HepG2 (cell line): ENCODE measurements around the gene THBS2. TPM values are rescaled to one million over a fixed set of nuclear protein-coding genes. Genes with fewer than 3 reads are reported as not detected.

Source experiments
- AGO1 ChIP-seq: fragments of 200-400 bp; formaldehyde crosslinking; IDR thresholded peaks from 2 replicates; pipeline ENCODE4 v1.6.1; 2017; ENCODE audit warnings: mild to moderate bottlenecking, low read depth, low read length, moderate library complexity; ENCODE audit not compliant: poor library complexity, severe bottlenecking
- BORCS8-MEF2B ChIP-seq: sonication (generic); formaldehyde crosslinking; IDR thresholded peaks from 2 replicates; pipeline ENCODE4 v1.8.0; 2022; ENCODE audit warnings: mild to moderate bottlenecking, missing genetic modification reagents
- GATAD2A ChIP-seq: IDR thresholded peaks from 2 replicates; pipeline ENCODE4 v1.6.1; 2016
- NR2F1 ChIP-seq, 2 experiments: fragments of 450-650 bp in 1 of 2; formaldehyde crosslinking in 1 of 2; IDR thresholded peaks; 2 replicates each; pipeline versions ENCODE4 v1.5.0 to v1.6.1; 2016 to 2020; ENCODE audit warnings: mild to moderate bottlenecking in 1 of 2, missing compliant biosample characterization in 1 of 2, missing genetic modification reagents in 1 of 2, moderate library complexity in 1 of 2
- SCMH1 ChIP-seq: sonication (generic); formaldehyde crosslinking; IDR thresholded peaks from 2 replicates; pipeline ENCODE4 v1.9.0; 2021; ENCODE audit warnings: missing genetic modification reagents, mild to moderate bottlenecking, borderline replicate concordance
- SNRNP70 ChIP-seq: fragments of 200-400 bp; formaldehyde crosslinking; IDR thresholded peaks from 2 replicates; pipeline ENCODE4 v1.6.1; 2017; ENCODE audit warnings: mild to moderate bottlenecking, low read depth, low read length, moderate library complexity
- SRY ChIP-seq: sonication (generic); formaldehyde crosslinking; IDR thresholded peaks from 2 replicates; pipeline ENCODE4 v1.8.0; 2022; ENCODE audit warnings: mild to moderate bottlenecking, missing genetic modification reagents
- XBP1 ChIP-seq: sonication (generic); formaldehyde crosslinking; IDR thresholded peaks from 2 replicates; pipeline ENCODE4 v1.5.0; 2020; ENCODE audit warnings: missing genetic modification reagents
- ZFP41 ChIP-seq: sonication (generic); formaldehyde crosslinking; IDR thresholded peaks from 2 replicates; pipeline ENCODE4 v1.4.0; 2020; ENCODE audit warnings: mild to moderate bottlenecking, missing genetic modification reagents, borderline replicate concordance
- ZIK1 ChIP-seq: sonication (generic); formaldehyde crosslinking; IDR thresholded peaks from 2 replicates; pipeline ENCODE4 v1.5.0; 2020; ENCODE audit warnings: mild to moderate bottlenecking, low read depth, missing genetic modification reagents, borderline replicate concordance
- ZMYM4 ChIP-seq: sonication (generic); formaldehyde crosslinking; IDR thresholded peaks from 2 replicates; pipeline ENCODE4 v1.8.1; 2023; ENCODE audit warnings: mild to moderate bottlenecking, missing genetic modification reagents
- ZNF326 ChIP-seq: sonication (generic); formaldehyde crosslinking; IDR thresholded peaks from 2 replicates; pipeline ENCODE4 v1.4.0; 2020; ENCODE audit warnings: missing genetic modification reagents, borderline replicate concordance
- ZNF460 ChIP-seq: sonication (generic); formaldehyde crosslinking; IDR thresholded peaks from 2 replicates; pipeline ENCODE4 v1.5.1; 2020; ENCODE audit warnings: missing genetic modification reagents, mild to moderate bottlenecking, borderline replicate concordance
- ZSCAN25 ChIP-seq: sonication (generic); formaldehyde crosslinking; IDR thresholded peaks from 2 replicates; pipeline ENCODE4 v1.8.0; 2022; ENCODE audit warnings: mild to moderate bottlenecking, missing genetic modification reagents
- polyA plus RNA-seq, 8 experiments: library from polyadenylated mRNA; depleted of rRNA in 3 of 8; stranded (reverse) in 7 of 8; unstranded in 1 of 8; fragments of >200 nt; fragmentation: Illumina TruSeq in 4 of 8; extraction: Trizol in 4 of 8; gene quantifications; 2 replicates each; pipeline versions ENCODE4 v1.2.1 to v1.2.3, GENCODE V29; 2011 to 2016; ENCODE audit warnings: low read depth in 4 of 8, missing spikeins in 1 of 8, mixed read lengths in 1 of 8; ENCODE audit not compliant: insufficient read depth in 1 of 8
- total RNA-seq, 5 experiments: library from RNA; depleted of rRNA; stranded (reverse); fragments of >200 nt; fragmentation: Illumina TruSeq; extraction: Trizol; gene quantifications; 2 replicates each; pipeline ENCODE4 v1.2.3, GENCODE V29; 2016; ENCODE audit warnings: low read depth in 1 of 5
- TF ChIP-seq, protein P1 (sequence below): sonication (generic); formaldehyde crosslinking; IDR thresholded peaks from 2 replicates; pipeline ENCODE4 v1.8.0; 2022; ENCODE audit warnings: mild to moderate bottlenecking, missing genetic modification reagents, moderate library complexity
- TF ChIP-seq, protein P2 (sequence below): sonication (generic); formaldehyde crosslinking; IDR thresholded peaks from 2 replicates; pipeline ENCODE4 v1.5.0; 2020; ENCODE audit warnings: missing genetic modification reagents, mild to moderate bottlenecking, borderline replicate concordance
- TF ChIP-seq, protein P3 (sequence below): sonication (generic); formaldehyde crosslinking; IDR thresholded peaks from 2 replicates; pipeline ENCODE4 v1.4.0; 2020; ENCODE audit warnings: missing genetic modification reagents, mild to moderate bottlenecking, borderline replicate concordance
- TF ChIP-seq, protein P4 (sequence below): sonication (generic); formaldehyde crosslinking; IDR thresholded peaks from 2 replicates; pipeline ENCODE4 v1.5.1; 2020; ENCODE audit warnings: mild to moderate bottlenecking, missing genetic modification reagents
- TF ChIP-seq, protein P5 (sequence below): sonication (generic); formaldehyde crosslinking; IDR thresholded peaks from 2 replicates; pipeline ENCODE4 v1.9.0; 2022; ENCODE audit warnings: low read depth, missing genetic modification reagents

The THBS2 gene
- total and polyA plus RNA-seq, 2 of the 13 experiments (the other 11 are each of a cell fraction or from before 2014, with no cell fraction given): 0.12 to 0.15 TPM

DNA sequence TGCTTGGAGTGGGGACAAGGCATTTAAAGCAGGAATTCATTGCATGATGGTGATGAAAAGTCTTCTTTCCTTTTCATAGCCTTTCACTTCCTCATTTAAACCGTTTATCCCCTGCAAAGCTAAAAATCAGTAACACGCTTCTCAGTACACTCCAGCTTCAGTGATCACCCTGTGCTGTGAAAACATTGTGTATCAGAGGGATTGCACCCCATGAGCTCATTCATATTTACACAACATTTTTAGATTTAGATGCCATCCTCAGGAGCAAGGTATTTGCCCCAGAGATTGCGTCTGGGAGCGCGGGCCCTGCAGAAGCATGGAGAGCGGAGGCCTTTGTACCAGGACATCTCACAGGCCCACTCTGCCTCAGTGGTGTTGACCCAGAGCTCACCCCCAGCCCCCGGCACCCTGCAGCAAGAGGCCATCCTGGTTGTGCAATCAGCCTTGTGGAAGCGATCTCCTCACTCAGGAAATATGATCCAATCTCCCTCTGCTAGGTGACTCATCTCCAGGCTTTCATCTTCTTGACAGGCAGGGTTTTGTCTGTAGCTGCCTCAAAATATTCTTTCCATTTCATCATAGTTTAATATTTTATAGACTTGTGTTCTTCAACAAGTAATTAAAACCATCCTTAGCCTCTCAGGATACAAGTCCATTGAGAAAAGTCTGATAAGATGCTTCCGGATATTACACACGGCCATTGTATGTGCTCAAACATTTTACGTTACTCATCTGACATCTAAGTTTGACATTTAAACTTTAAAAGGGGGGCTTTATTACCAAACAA lies 38.9 kb upstream of the THBS2 start (continued):
- TF ChIP-seq ZNF326 (CRISPR knock-in tag) (no peak), SNRNP70 (no peak), ZNF460 (CRISPR knock-in tag) (no peak; the same call in 1 of the 2 replicates), SCMH1 (CRISPR knock-in tag) (no peak), XBP1 (CRISPR knock-in tag) (no peak), NR2F1 (CRISPR knock-in tag; IDR thresholded peaks at IDR 0.05) (peak; percentile 85 to 93), ZFP41 (CRISPR knock-in tag) (no peak), BORCS8-MEF2B (CRISPR knock-in tag) (no peak), ZIK1 (CRISPR knock-in tag) (no peak), SRY (CRISPR knock-in tag) (0 out of 2 replicates have a peak, but pooled peaks have one; percentile 42), AGO1 (no peak), GATAD2A (CRISPR knock-in tag) (peak; percentile 99), ZSCAN25 (CRISPR knock-in tag) (peak; percentile 85; the same call in 1 of the 2 replicates), ZMYM4 (CRISPR knock-in tag) (peak; percentile 71)
- TF ChIP-seq, protein P1, sequence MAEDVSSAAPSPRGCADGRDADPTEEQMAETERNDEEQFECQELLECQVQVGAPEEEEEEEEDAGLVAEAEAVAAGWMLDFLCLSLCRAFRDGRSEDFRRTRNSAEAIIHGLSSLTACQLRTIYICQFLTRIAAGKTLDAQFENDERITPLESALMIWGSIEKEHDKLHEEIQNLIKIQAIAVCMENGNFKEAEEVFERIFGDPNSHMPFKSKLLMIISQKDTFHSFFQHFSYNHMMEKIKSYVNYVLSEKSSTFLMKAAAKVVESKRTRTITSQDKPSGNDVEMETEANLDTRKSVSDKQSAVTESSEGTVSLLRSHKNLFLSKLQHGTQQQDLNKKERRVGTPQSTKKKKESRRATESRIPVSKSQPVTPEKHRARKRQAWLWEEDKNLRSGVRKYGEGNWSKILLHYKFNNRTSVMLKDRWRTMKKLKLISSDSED (CRISPR knock-in tag): no peak
- TF ChIP-seq, protein P2, sequence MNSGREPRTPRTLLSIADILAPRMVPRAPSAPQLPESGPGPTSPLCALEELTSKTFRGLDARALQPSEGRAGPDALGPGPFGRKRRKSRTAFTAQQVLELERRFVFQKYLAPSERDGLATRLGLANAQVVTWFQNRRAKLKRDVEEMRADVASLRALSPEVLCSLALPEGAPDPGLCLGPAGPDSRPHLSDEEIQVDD (CRISPR knock-in tag): no peak
- TF ChIP-seq, protein P3, sequence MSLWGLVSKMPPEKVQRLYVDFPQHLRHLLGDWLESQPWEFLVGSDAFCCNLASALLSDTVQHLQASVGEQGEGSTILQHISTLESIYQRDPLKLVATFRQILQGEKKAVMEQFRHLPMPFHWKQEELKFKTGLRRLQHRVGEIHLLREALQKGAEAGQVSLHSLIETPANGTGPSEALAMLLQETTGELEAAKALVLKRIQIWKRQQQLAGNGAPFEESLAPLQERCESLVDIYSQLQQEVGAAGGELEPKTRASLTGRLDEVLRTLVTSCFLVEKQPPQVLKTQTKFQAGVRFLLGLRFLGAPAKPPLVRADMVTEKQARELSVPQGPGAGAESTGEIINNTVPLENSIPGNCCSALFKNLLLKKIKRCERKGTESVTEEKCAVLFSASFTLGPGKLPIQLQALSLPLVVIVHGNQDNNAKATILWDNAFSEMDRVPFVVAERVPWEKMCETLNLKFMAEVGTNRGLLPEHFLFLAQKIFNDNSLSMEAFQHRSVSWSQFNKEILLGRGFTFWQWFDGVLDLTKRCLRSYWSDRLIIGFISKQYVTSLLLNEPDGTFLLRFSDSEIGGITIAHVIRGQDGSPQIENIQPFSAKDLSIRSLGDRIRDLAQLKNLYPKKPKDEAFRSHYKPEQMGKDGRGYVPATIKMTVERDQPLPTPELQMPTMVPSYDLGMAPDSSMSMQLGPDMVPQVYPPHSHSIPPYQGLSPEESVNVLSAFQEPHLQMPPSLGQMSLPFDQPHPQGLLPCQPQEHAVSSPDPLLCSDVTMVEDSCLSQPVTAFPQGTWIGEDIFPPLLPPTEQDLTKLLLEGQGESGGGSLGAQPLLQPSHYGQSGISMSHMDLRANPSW: peak; percentile 91; the same call in 1 of the 2 replicates
- TF ChIP-seq, protein P4, sequence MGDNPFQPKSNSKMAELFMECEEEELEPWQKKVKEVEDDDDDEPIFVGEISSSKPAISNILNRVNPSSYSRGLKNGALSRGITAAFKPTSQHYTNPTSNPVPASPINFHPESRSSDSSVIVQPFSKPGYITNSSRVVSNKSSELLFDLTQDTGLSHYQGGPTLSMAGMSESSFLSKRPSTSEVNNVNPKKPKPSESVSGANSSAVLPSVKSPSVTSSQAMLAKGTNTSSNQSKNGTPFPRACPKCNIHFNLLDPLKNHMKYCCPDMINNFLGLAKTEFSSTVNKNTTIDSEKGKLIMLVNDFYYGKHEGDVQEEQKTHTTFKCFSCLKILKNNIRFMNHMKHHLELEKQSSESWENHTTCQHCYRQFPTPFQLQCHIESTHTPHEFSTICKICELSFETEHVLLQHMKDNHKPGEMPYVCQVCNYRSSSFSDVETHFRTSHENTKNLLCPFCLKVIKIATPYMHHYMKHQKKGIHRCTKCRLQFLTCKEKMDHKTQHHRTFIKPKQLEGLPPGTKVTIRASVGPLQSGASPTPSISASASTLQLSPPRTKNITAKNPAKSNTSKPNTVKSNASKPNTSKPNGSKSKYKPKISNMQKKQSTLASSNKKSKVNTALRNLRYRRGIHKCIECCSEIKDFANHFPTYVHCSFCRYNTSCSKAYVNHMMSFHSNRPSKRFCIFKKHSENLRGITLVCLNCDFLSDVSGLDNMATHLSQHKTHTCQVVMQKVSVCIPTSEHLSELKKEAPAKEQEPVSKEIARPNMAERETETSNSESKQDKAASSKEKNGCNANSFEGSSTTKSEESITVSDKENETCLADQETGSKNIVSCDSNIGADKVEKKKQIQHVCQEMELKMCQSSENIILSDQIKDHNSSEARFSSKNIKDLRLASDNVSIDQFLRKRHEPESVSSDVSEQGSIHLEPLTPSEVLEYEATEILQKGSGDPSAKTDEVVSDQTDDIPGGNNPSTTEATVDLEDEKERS: peak; percentile 87
- TF ChIP-seq, protein P5, sequence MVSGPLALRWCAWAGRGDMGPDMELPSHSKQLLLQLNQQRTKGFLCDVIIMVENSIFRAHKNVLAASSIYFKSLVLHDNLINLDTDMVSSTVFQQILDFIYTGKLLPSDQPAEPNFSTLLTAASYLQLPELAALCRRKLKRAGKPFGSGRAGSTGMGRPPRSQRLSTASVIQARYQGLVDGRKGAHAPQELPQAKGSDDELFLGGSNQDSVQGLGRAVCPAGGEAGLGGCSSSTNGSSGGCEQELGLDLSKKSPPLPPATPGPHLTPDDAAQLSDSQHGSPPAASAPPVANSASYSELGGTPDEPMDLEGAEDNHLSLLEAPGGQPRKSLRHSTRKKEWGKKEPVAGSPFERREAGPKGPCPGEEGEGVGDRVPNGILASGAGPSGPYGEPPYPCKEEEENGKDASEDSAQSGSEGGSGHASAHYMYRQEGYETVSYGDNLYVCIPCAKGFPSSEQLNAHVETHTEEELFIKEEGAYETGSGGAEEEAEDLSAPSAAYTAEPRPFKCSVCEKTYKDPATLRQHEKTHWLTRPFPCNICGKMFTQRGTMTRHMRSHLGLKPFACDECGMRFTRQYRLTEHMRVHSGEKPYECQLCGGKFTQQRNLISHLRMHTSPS (CRISPR knock-in tag): no peak
